Astrocyte (in vitro differentiated cells and primary cell): ENCODE measurements around the gene REPS1. TPM values are rescaled to one million over a fixed set of nuclear protein-coding genes. Genes with fewer than 3 reads are reported as not detected.
A peak's percentile ranks its signal among the peaks of the same experiment; 100 is the strongest.

Experiments
- DNase-seq: peaks from one replicate; pipeline ENCODE4 v3.0.0-alpha.2; 2010; ENCODE audit warnings: low read depth
- FAIRE-seq: peaks from 2 replicates; lab custom pipeline; 2011; peaks lifted over from hg19 to GRCh38; lab: Jason Lieb, UNC
- H2AFZ ChIP-seq: 2 replicates; pipeline ENCODE4 v1.6.0; 2012; ENCODE audit warnings: low read depth, low read length, inconsistent platforms
- H3K27ac ChIP-seq: 2 replicates; pipeline ENCODE4 v1.5.1; 2011; ENCODE audit warnings: low read depth, low read length, inconsistent platforms
- H3K27me3 ChIP-seq: 2 replicates; pipeline ENCODE4 v1.6.0; 2011; ENCODE audit warnings: low read length, inconsistent platforms; ENCODE audit not compliant: insufficient read depth
- H3K36me3 ChIP-seq: 2 replicates; pipeline ENCODE4 v1.5.1; 2011; ENCODE audit warnings: low read length, inconsistent platforms; ENCODE audit not compliant: insufficient read depth
- H3K4me1 ChIP-seq: 2 replicates; pipeline ENCODE4 v1.5.1; 2011; ENCODE audit warnings: low read length, inconsistent platforms; ENCODE audit not compliant: insufficient read depth
- H3K4me2 ChIP-seq: 2 replicates; pipeline ENCODE4 v1.6.0; 2012; ENCODE audit warnings: low read length, inconsistent platforms
- H3K4me3 ChIP-seq: 2 replicates; pipeline ENCODE4 v1.5.1; 2011; ENCODE audit warnings: low read depth, mild to moderate bottlenecking, low read length, inconsistent platforms; ENCODE audit not compliant: insufficient read depth
- H3K79me2 ChIP-seq: 2 replicates; pipeline ENCODE4 v1.6.0; 2012; ENCODE audit warnings: mild to moderate bottlenecking, low read length, inconsistent platforms; ENCODE audit not compliant: insufficient read depth
- H3K9ac ChIP-seq: 2 replicates; pipeline ENCODE4 v1.6.0; 2012; ENCODE audit warnings: mild to moderate bottlenecking, low read length, inconsistent platforms
- H3K9me3 ChIP-seq: 2 replicates; pipeline ENCODE4 v1.5.1; 2012; ENCODE audit warnings: low read depth, mild to moderate bottlenecking, low read length, inconsistent platforms; ENCODE audit not compliant: insufficient read depth
- H4K20me1 ChIP-seq: 2 replicates; pipeline ENCODE4 v1.6.0; 2012; ENCODE audit warnings: low read length, inconsistent platforms; ENCODE audit not compliant: insufficient read depth
- H3K27ac Mint-ChIP-seq: one replicate; pipeline ENCODE4 v1.8.0; 2021; ENCODE audit warnings: mild to moderate bottlenecking, mixed read lengths; ENCODE audit not compliant: unreplicated experiment
- H3K27me3 Mint-ChIP-seq: one replicate; pipeline ENCODE4 v1.8.0; 2021; ENCODE audit warnings: low read depth, mixed read lengths; ENCODE audit not compliant: unreplicated experiment
- H3K36me3 Mint-ChIP-seq: one replicate; pipeline ENCODE4 v1.8.0; 2021; ENCODE audit warnings: low read depth, mixed read lengths; ENCODE audit not compliant: unreplicated experiment
- H3K4me1 Mint-ChIP-seq: one replicate; pipeline ENCODE4 v1.8.0; 2021; ENCODE audit warnings: low read depth, mixed read lengths; ENCODE audit not compliant: unreplicated experiment
- H3K4me3 Mint-ChIP-seq: one replicate; pipeline ENCODE4 v1.8.0; 2021; ENCODE audit warnings: mild to moderate bottlenecking, moderate library complexity, mixed read lengths; ENCODE audit not compliant: unreplicated experiment
- H3K9me3 Mint-ChIP-seq: one replicate; pipeline ENCODE4 v1.8.0; 2021; ENCODE audit warnings: mild to moderate bottlenecking, mixed read lengths; ENCODE audit not compliant: unreplicated experiment
- CTCF ChIP-seq: IDR thresholded peaks from 2 replicates; pipeline ENCODE4 v1.5.1; 2011; ENCODE audit warnings: low read depth, mild to moderate bottlenecking, inconsistent platforms, low read length, moderate library complexity; ENCODE audit not compliant: insufficient read depth
- EZH2 ChIP-seq: IDR thresholded peaks from 2 replicates; pipeline ENCODE4 v1.6.1; 2012; ENCODE audit warnings: mild to moderate bottlenecking, low read length, inconsistent platforms; ENCODE audit not compliant: insufficient read depth
- total RNA-seq: library from RNA; stranded (reverse); gene quantifications from 2 replicates; pipeline ENCODE4 v1.2.1, GENCODE V29; 2021

Gene REPS1
- total RNA-seq, 1 donor from 2014 or later: 39.1 TPM

DNA sequence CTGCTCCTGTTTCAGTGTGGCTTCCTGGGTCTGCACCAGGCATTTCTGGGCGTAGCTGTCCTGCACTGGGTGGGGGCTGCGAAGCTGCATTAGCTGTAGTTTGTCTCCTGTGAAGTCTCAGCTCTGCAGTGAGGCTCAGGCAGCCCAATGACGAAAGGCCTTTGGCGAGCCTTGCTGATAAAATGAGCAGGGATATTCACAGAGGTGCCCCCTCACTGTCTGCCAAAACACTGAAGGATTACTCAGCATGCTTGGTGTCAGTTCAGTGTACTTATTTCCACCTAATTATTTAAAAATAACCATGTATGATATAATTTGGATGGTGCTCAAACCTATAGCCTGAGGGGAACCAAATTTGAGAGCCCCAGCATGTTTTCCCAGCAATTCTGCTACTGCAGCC, 118.7 kb downstream of the REPS1 start:
- no peaks in the 10 kb centered on the region for H3K36me3 Mint-ChIP-seq
- H3K27me3 Mint-ChIP-seq: peaks cover 2% of the 10 kb centered on the region
- no peaks in the 10 kb centered on the region for H3K36me3 ChIP-seq
- no peaks in the 10 kb centered on the region for H3K27me3 ChIP-seq
- TF ChIP-seq EZH2: no peak
- no peak for TF ChIP-seq CTCF
- H3K9me3 Mint-ChIP-seq: no peaks in the 10 kb centered on the region
- peak; percentile 12 for DNase-seq
- no peak overlapping the region for H3K9ac ChIP-seq
- no peak overlapping the region for H3K27ac ChIP-seq
- H3K4me2 ChIP-seq: no peak overlapping the region
- H3K4me3 ChIP-seq: no peak overlapping the region
- peaks cover 3% of the 10 kb centered on the region for H3K4me1 ChIP-seq
- H3K4me1 Mint-ChIP-seq: peaks cover 7% of the 10 kb centered on the region
- H4K20me1 ChIP-seq: no peaks in the 10 kb centered on the region
- H3K79me2 ChIP-seq: no peaks in the 10 kb centered on the region
- H2AFZ ChIP-seq: no peak overlapping the region
- H3K9me3 ChIP-seq: no peaks in the 10 kb centered on the region
- FAIRE-seq: no peak
- H3K27ac Mint-ChIP-seq: no peak overlapping the region
- H3K4me3 Mint-ChIP-seq: no peak overlapping the region

DNA sequence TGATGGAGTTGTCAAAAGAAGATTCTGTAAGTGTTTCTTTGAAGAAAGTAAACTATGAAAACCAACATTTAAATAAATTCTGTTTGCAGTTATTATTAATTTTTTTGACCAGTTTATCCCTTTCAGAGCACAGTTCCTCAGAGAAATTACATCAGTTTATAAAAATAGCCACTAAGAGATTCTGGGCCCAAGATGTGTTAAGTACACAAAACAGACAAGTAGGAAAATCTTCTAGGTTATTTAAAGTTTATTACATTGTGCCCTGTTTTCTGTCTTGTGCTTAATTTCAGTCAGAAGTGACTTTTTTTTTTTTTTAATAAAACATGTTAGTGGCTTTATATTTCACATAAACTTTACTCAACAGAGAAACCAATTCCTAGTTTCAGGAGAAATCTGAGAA, 119.9 kb downstream of the REPS1 start:
- Mint-ChIP-seq H3K4me3 (no peak overlapping the region), H3K9me3 (no peaks in the 10 kb centered on the region), H3K36me3 (no peaks in the 10 kb centered on the region), H3K27me3 (peaks cover 2% of the 10 kb centered on the region), H3K4me1 (peaks cover 9% of the 10 kb centered on the region), H3K27ac (no peak overlapping the region)
- Histone ChIP-seq H3K27ac (no peak overlapping the region), H3K9me3 (no peaks in the 10 kb centered on the region), H3K79me2 (no peaks in the 10 kb centered on the region), H4K20me1 (no peaks in the 10 kb centered on the region), H3K4me3 (no peak overlapping the region), H3K9ac (no peak overlapping the region), H3K27me3 (no peaks in the 10 kb centered on the region), H2AFZ (no peak overlapping the region), H3K36me3 (no peaks in the 10 kb centered on the region), H3K4me2 (no peak overlapping the region), H3K4me1 (peaks cover 3% of the 10 kb centered on the region)
- TF ChIP-seq EZH2 (no peak), CTCF (no peak)
- FAIRE-seq (no peak), DNase-seq (no peak)

- no peak overlapping the region for H2AFZ ChIP-seq
- H3K9me3 Mint-ChIP-seq: peaks cover 7% of the 10 kb centered on the region
- H3K27ac ChIP-seq: no peak overlapping the region
- no peak overlapping the region for H3K4me3 ChIP-seq
- H3K27me3 ChIP-seq: no peaks in the 10 kb centered on the region
- H3K36me3 ChIP-seq: no peaks in the 10 kb centered on the region
- H3K36me3 Mint-ChIP-seq: no peaks in the 10 kb centered on the region
- H3K27ac Mint-ChIP-seq: no peak overlapping the region
- no peak overlapping the region for H3K4me3 Mint-ChIP-seq
- H3K27me3 Mint-ChIP-seq: peaks cover 2% of the 10 kb centered on the region
- H3K4me2 ChIP-seq: no peak overlapping the region
- peaks cover 3% of the 10 kb centered on the region for H3K4me1 ChIP-seq
- TF ChIP-seq EZH2 (no peak), CTCF (no peak)
- no peaks in the 10 kb centered on the region for H3K9me3 ChIP-seq
- peaks cover 9% of the 10 kb centered on the region for H3K4me1 Mint-ChIP-seq
- FAIRE-seq: no peak
- no peak overlapping the region for H3K9ac ChIP-seq
- H4K20me1 ChIP-seq: no peaks in the 10 kb centered on the region
- DNase-seq: no peak
- H3K79me2 ChIP-seq: no peaks in the 10 kb centered on the region
Observed at GRCh38 chr6:138865480-138866109, 122.5 kb downstream of the REPS1 start.
